ENCODE results near the gene HAO1. TPM values are rescaled to one million over a fixed set of nuclear protein-coding genes. Genes with fewer than 3 reads are reported as not detected.
"Not testable (repeated sequence)": the region's sequence is repeated elsewhere in the genome, so short reads cannot be mapped to it uniquely, and the experiment has no call there.

HAO1 gene
- total and polyA plus RNA-seq, 2 of the 13 experiments (the other 11 are each of a cell fraction or from before 2014, with no cell fraction given) = 0.03 TPM; not detected in 1

- FAIRE-seq; in situ Hi-C loops (cut with HindIII; ENCODE audit: extremely low pct_ligation_motif_present, low pct_unique_long_range_greater_than_20kb); H3K27me3 ChIP-seq (ENCODE audit: control insufficient read depth in 1 of 2, insufficient read depth in 2 of 2, low read length in 2 of 2); H3K4me1 ChIP-seq (ENCODE audit: insufficient read depth, low read length); DNase-seq (ENCODE audit: low spot score); H3K27ac ChIP-seq (ENCODE audit: extremely low read length, insufficient read depth, low read length); H2AFZ ChIP-seq (ENCODE audit: low read length); POLR2A ChIA-PET; H3K4me2 ChIP-seq (ENCODE audit: low read depth, low read length); H3K4me3 ChIP-seq (replicated peaks in 1 of 3; ENCODE audit: insufficient read depth in 1 of 3, low read depth in 2 of 3, low read length in 3 of 3); H4K20me1 ChIP-seq (ENCODE audit: insufficient read depth, low read length); ATAC-seq; BruUV-seq (replicated peaks); H3K9me3 ChIP-seq (ENCODE audit: low read length); H3K9ac ChIP-seq (ENCODE audit: insufficient read depth, low read depth, low read length); CTCF ChIA-PET (ENCODE audit: low intra/inter-chr PET ratio, low total read pairs); intact Hi-C loops (cut with micrococcal nuclease; ENCODE audit: unreplicated experiment); H3K36me3 ChIP-seq (replicated peaks in 1 of 2; ENCODE audit: control insufficient read depth in 1 of 2, insufficient read depth in 2 of 2, low read length in 2 of 2); H3K79me2 ChIP-seq (ENCODE audit: insufficient read depth, low read length): not testable (repeated sequence)
- 33% methylated on average over 7 of the region's 7 CpGs for WGBS (ENCODE audit: low lambda C conversion rate)
- TF ChIP-seq NFYC (CRISPR knock-in tag; IDR thresholded peaks at IDR 0.05) (0 out of 2 replicates have a peak, but pooled peaks have one; percentile 20), NFYB (CRISPR knock-in tag; IDR thresholded peaks at IDR 0.05) (peak; percentile 42; the same call in 1 of the 2 replicates), MAFK (conservative IDR thresholded peaks at IDR 0.05 in 1 of 2, IDR thresholded peaks at IDR 0.05 in 1 of 2; ENCODE audit: low read length in 2 of 2) (peak in 1 of 2 experiments; percentile 18; a peak in 1 of 4 replicates)
Measured at GRCh38 chr20:7834441-7834840, 105.8 kb downstream of the HAO1 start.

Small RNA genes within 50 kb of the gene (small RNA-seq; reads per million reads assigned to genes)
- 0 reads per million in 3 experiments for gene AL021879.1 (ENCODE audit: insufficient read depth in 2 of 3, insufficient read length in 3 of 3, low read depth in 2 of 3, low replicate concordance in 1 of 3)

Other genes starting within 250 kb of the HAO1 start
- gene TMX4, start 79.3 kb upstream of the HAO1 start, total RNA-seq (2016; rRNA removed; fragmentation: Illumina TruSeq; extraction: Trizol) = 15.4 and 21.4 TPM in 2 replicates
- 6.4 and 7.6 TPM in 2 replicates for gene TMX4, start 79.3 kb upstream of the HAO1 start, polyA plus RNA-seq (2011; rRNA removed)
- gene PLCB1, start 191.8 kb upstream of the HAO1 start, total RNA-seq (2016; rRNA removed; fragmentation: Illumina TruSeq; extraction: Trizol) = 42.4 and 68.9 TPM in 2 replicates
- gene PLCB1, start 191.8 kb upstream of the HAO1 start, polyA plus RNA-seq (2011; rRNA removed) = 55.9 and 56.7 TPM in 2 replicates